ENCODE results near the gene DENND1C. TPM values are rescaled to one million over a fixed set of nuclear protein-coding genes. Genes with fewer than 3 reads are reported as not detected.

DENND1C gene
- total and polyA plus RNA-seq, 9 of the 15 experiments (the other 6 are each of a cell fraction or from before 2014, with no cell fraction given) = 0.03 to 1.2 (median 0.32) TPM; not detected in 1

DNA sequence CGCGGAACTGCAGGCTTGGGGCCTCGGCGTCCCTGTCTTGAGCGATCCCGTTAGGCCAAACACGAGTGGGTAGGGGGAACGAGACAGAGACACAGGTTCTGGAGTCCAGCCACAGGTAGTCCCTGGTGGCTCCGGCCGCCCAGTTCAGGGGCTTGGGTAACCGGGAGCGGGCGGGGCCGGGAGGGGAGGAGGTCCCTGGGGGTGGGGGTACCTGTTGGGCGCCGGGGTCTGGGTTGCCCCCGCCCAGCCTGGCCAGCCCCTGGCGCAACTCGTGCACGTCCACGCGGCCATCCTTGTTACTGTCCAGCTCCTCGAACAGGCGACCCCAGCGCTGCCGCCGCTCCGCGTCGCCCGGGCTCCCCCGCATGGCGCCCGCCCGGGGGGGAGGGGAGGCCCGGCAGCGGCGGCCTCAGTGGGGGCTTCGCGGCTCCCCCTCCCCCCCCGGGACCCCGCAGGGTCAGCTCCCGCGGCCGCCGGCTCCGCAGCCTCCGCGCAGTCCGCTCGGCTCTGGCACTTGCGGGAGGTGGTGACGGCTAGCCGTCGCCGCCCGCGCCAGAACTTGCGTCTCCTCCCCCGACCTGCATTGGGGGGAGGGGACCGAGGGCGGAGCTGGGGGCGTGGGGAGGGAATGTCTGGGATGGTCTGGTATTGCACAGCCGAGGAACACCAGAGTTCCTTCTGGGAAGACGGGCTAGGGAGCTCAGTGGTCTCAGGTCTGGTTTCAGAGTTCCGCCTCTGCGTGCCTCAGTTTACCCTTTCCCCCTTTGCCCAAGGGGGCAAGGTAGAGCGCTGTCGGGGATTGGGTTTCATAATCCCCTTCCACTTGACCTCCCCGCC, 22.1 kb downstream of the DENND1C start, which contains the start of gene SLC25A23 (continued):
- no peak for TF ChIP-seq COPS2 (conservative IDR thresholded peaks at IDR 0.05)
- TF ChIP-seq SMARCA5 (IDR thresholded peaks at IDR 0.05) = 0 out of 2 replicates have a peak, but pooled peaks have one; percentile 17
- TF ChIP-seq ZNF282 (CRISPR knock-in tag; IDR thresholded peaks at IDR 0.05) = 0 out of 2 replicates have a peak, but pooled peaks have one; percentile 11
- no peak for TF ChIP-seq CREBBP (IDR thresholded peaks at IDR 0.05; ENCODE audit: low read depth, low read length)
- no peak for TF ChIP-seq PHF20 (IDR thresholded peaks at IDR 0.05; ENCODE audit: partially characterized antibody)
- TF ChIP-seq ZBTB1 (CRISPR knock-in tag; IDR thresholded peaks at IDR 0.05; ENCODE audit: borderline replicate concordance, low read depth) = peak; percentile 57; the same call in 1 of the 2 replicates
- TF ChIP-seq FOXA1 (IDR thresholded peaks at IDR 0.05; ENCODE audit: borderline replicate concordance) = no peak
- TF ChIP-seq, protein P1, sequence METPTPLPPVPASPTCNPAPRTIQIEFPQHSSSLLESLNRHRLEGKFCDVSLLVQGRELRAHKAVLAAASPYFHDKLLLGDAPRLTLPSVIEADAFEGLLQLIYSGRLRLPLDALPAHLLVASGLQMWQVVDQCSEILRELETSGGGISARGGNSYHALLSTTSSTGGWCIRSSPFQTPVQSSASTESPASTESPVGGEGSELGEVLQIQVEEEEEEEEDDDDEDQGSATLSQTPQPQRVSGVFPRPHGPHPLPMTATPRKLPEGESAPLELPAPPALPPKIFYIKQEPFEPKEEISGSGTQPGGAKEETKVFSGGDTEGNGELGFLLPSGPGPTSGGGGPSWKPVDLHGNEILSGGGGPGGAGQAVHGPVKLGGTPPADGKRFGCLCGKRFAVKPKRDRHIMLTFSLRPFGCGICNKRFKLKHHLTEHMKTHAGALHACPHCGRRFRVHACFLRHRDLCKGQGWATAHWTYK (CRISPR knock-in tag; IDR thresholded peaks at IDR 0.05) = no peak
- 0 out of 2 replicates have a peak, but pooled peaks have one; percentile 39 for TF ChIP-seq ZNF124 (CRISPR knock-in tag; IDR thresholded peaks at IDR 0.05)
- TF ChIP-seq CBFB (CRISPR knock-in tag; IDR thresholded peaks at IDR 0.05) = no peak
- TF ChIP-seq, protein P2, sequence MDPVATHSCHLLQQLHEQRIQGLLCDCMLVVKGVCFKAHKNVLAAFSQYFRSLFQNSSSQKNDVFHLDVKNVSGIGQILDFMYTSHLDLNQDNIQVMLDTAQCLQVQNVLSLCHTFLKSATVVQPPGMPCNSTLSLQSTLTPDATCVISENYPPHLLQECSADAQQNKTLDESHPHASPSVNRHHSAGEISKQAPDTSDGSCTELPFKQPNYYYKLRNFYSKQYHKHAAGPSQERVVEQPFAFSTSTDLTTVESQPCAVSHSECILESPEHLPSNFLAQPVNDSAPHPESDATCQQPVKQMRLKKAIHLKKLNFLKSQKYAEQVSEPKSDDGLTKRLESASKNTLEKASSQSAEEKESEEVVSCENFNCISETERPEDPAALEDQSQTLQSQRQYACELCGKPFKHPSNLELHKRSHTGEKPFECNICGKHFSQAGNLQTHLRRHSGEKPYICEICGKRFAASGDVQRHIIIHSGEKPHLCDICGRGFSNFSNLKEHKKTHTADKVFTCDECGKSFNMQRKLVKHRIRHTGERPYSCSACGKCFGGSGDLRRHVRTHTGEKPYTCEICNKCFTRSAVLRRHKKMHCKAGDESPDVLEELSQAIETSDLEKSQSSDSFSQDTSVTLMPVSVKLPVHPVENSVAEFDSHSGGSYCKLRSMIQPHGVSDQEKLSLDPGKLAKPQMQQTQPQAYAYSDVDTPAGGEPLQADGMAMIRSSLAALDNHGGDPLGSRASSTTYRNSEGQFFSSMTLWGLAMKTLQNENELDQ (CRISPR knock-in tag; IDR thresholded peaks at IDR 0.05; ENCODE audit: borderline replicate concordance) = no peak
- TF ChIP-seq YBX1 (IDR thresholded peaks at IDR 0.05) = no peak
- no peak for TF ChIP-seq POLR2H (tag; IDR thresholded peaks at IDR 0.05; ENCODE audit: low read depth)
- TF ChIP-seq HDAC8 (tag; IDR thresholded peaks at IDR 0.05) = no peak
- peak; percentile 67 for TF ChIP-seq CREM (IDR thresholded peaks at IDR 0.05; ENCODE audit: low read depth)
- TF ChIP-seq, protein P3, sequence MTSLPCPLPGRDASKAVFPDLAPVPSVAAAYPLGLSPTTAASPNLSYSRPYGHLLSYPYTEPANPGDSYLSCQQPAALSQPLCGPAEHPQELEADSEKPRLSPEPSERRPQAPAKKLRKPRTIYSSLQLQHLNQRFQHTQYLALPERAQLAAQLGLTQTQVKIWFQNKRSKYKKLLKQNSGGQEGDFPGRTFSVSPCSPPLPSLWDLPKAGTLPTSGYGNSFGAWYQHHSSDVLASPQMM (CRISPR knock-in tag; IDR thresholded peaks at IDR 0.05) = no peak
- no peak for TF ChIP-seq KLF1 (tag; IDR thresholded peaks at IDR 0.05)
- no peak for TF ChIP-seq POLR2AphosphoS5 (IDR thresholded peaks at IDR 0.05; ENCODE audit: control insufficient read depth, insufficient read depth, low read depth, low read length)
- no peak for TF ChIP-seq GTF2A2 (tag; IDR thresholded peaks at IDR 0.05)
- no peak for TF ChIP-seq SRF (CRISPR knock-in tag; IDR thresholded peaks at IDR 0.05)
- TF ChIP-seq, protein P4, sequence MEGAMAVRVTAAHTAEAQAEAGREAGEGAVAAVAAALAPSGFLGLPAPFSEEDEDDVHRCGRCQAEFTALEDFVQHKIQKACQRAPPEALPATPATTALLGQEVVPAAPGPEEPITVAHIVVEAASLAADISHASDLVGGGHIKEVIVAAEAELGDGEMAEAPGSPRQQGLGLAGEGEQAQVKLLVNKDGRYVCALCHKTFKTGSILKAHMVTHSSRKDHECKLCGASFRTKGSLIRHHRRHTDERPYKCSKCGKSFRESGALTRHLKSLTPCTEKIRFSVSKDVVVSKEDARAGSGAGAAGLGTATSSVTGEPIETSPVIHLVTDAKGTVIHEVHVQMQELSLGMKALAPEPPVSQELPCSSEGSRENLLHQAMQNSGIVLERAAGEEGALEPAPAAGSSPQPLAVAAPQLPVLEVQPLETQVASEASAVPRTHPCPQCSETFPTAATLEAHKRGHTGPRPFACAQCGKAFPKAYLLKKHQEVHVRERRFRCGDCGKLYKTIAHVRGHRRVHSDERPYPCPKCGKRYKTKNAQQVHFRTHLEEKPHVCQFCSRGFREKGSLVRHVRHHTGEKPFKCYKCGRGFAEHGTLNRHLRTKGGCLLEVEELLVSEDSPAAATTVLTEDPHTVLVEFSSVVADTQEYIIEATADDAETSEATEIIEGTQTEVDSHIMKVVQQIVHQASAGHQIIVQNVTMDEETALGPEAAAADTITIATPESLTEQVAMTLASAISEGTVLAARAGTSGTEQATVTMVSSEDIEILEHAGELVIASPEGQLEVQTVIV (CRISPR knock-in tag; IDR thresholded peaks at IDR 0.05; ENCODE audit: borderline replicate concordance) = no peak

All from K562 (cell line).